ENCODE results near the gene WIPF2. TPM values are rescaled to one million over a fixed set of nuclear protein-coding genes. Genes with fewer than 3 reads are reported as not detected.

WIPF2 gene
- total and polyA plus RNA-seq, 5 donors, result 8.2 to 14.6 (median 12.7) TPM

DNA sequence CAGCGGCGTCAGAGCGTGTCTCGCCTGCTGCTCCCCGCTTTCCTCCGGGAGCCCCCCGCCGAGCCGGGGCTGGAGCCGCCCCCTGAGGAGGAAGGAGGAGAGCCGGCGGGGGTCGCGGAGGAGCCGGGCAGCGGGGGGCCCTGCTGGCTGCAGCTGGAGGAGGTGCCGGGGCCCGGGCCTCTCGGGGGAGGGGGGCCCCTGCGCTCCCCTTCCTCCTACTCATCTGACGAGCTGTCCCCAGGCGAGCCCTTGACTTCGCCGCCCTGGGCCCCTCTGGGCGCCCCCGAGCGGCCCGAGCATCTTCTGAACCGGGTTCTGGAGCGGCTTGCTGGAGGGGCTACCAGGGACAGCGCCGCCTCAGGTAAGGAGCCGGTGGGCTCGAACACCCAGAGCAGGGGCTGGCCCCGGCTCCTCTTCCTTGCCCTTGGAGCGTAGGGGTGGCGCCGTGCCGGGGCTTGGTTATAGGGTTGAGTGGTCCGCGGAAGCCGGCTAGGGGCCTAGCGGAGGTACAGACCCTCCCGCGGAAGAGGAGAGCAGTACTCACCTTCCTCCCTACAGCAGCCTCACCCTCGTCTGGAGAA, 41.0 kb upstream of the WIPF2 start:
- ATAC-seq (peak; percentile 6 to 8), DNase-seq (peak in 2 of 3 donors; percentile 61 to 67)
- Histone ChIP-seq H3K9me3 (ENCODE audit: control insufficient read depth, low read length) (no peaks in the 10 kb centered on the region), H3K27ac (ENCODE audit: low read length) (no peak overlapping the region), H3K4me3 (ENCODE audit: low read length) (peak overlapping the region; percentile 56), H3K4me1 (ENCODE audit: control insufficient read depth, insufficient read depth, low read length) (no peaks in the 10 kb centered on the region), H3K27me3 (ENCODE audit: control insufficient read depth, insufficient read depth) (no peaks in the 10 kb centered on the region)
- WGBS, result 53% methylated on average over 46 of the region's 46 CpGs
- intact Hi-C loops (cut with DNase I), result no loop called here

DNA sequence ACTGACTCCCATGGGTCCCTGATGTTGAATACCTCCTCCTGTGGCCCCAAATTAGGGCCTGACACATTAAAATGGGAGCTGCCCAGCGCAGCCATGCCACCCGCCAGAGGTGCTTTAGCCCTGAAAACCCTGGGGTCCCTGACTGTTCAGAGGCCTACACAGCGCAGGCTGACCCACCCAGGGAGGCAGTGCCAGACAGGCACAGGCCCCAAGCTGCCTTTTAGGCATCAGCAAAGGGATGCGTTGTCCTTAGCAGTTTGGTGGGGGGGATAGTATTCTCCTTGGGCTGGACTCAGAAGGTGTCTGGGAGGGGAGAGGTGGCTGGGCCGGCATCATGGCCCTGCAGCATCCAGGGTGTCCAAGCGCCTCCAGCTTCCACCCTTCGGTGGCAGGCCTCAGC, 40.4 kb upstream of the WIPF2 start:
- intact Hi-C loops (cut with DNase I), result no loop called here
- H3K27me3 ChIP-seq (ENCODE audit: control insufficient read depth, insufficient read depth), result no peaks in the 10 kb centered on the region
- H3K27ac ChIP-seq (ENCODE audit: low read length), result no peak overlapping the region
- ATAC-seq (no peak), DNase-seq (no peak)
- H3K4me3 ChIP-seq (ENCODE audit: low read length), result no peak overlapping the region
- H3K4me1 ChIP-seq (ENCODE audit: control insufficient read depth, insufficient read depth, low read length), result no peaks in the 10 kb centered on the region
- H3K9me3 ChIP-seq (ENCODE audit: control insufficient read depth, low read length), result no peaks in the 10 kb centered on the region
- WGBS, result 95% methylated on average over 7 of the region's 7 CpGs

DNA sequence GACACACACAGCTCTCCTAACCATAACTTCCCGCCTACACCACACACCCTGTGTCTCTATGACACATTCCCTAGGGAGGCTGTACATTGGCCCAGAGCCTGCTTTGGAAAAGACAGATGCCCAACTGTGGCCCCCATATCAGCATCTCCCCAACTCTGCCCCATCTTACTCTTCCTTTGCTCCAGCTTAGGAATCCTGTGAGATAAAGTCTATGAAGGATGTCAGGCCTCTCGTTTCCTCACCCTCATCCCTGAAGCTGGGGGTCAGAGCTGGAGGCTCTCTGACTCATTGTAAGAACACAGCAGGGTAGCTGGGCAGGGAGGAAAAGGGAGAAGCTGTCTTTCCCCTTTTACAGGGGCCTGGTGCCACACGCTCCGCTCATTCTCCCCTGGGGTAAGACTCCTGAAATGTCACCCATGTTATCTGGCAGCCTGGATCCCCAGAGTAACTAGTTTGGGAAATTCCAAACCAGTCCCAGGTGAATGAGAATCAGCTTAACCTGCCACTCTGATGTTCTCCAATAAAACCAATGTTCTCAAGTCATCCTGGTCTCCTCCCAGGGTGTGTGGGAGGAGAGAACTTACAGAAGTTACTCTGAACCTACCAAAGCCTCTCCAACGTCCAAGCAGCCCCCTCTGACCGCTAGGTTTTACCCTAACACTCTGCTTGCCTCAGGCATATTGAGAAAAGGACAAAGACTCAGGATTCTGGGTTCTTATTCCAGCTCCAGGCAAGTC, 39.0 kb upstream of the WIPF2 start:
- Histone ChIP-seq H3K4me3 (ENCODE audit: low read length) (no peak overlapping the region), H3K27me3 (ENCODE audit: control insufficient read depth, insufficient read depth) (no peaks in the 10 kb centered on the region), H3K4me1 (ENCODE audit: control insufficient read depth, insufficient read depth, low read length) (no peaks in the 10 kb centered on the region), H3K27ac (ENCODE audit: low read length) (no peak overlapping the region), H3K9me3 (ENCODE audit: control insufficient read depth, low read length) (no peaks in the 10 kb centered on the region)
- 79% methylated on average over 6 of the region's 6 CpGs for WGBS
- no peak for DNase-seq
- intact Hi-C loops (cut with DNase I), result no loop called here
- no peak for ATAC-seq

- Histone ChIP-seq H3K4me3 (ENCODE audit: low read length) (no peak overlapping the region), H3K27ac (ENCODE audit: low read length) (no peak overlapping the region), H3K9me3 (ENCODE audit: control insufficient read depth, low read length) (no peaks in the 10 kb centered on the region), H3K27me3 (ENCODE audit: control insufficient read depth, insufficient read depth) (no peaks in the 10 kb centered on the region), H3K4me1 (ENCODE audit: control insufficient read depth, insufficient read depth, low read length) (no peaks in the 10 kb centered on the region)
- 58% methylated on average over 5 of the region's 5 CpGs for WGBS
- ATAC-seq (peak in 1 of 2 donors; percentile 25), DNase-seq (no peak)
- intact Hi-C loops (cut with DNase I), result no loop called here
Measured at GRCh38 chr17:40180694-40181093, 38.4 kb upstream of the WIPF2 start.

DNA sequence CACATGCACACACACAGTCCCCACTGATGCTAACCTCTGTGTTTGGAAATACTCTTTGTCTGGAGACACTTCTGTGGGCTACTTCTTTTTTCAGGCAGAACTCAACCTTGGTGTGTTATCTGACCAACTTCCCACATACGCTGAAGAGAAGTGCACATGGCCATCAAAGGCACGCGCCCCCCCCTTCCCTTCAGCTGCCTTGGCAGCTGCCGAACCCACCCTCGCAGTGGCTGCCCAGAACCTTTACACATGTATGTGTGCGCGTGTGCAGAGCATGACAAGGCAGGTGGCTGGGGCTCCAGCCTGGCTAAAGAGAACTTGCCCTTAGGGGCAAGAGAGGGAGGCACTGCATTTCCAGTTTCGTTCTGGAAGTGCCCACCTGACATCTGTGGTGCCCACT, 37.9 kb upstream of the WIPF2 start:
- no peak for DNase-seq
- Histone ChIP-seq H3K27me3 (ENCODE audit: control insufficient read depth, insufficient read depth) (no peaks in the 10 kb centered on the region), H3K9me3 (ENCODE audit: control insufficient read depth, low read length) (no peaks in the 10 kb centered on the region), H3K27ac (ENCODE audit: low read length) (no peak overlapping the region), H3K4me3 (ENCODE audit: low read length) (no peak overlapping the region), H3K4me1 (ENCODE audit: control insufficient read depth, insufficient read depth, low read length) (no peaks in the 10 kb centered on the region)
- intact Hi-C loops (cut with DNase I), result no loop called here
- 69% methylated on average over 8 of the region's 8 CpGs for WGBS
- ATAC-seq, result no peak

GRCh38 chr17:40182606-40183005, 36.5 kb upstream of the WIPF2 start:
- WGBS, result 75% methylated on average over 6 of the region's 6 CpGs

DNA sequence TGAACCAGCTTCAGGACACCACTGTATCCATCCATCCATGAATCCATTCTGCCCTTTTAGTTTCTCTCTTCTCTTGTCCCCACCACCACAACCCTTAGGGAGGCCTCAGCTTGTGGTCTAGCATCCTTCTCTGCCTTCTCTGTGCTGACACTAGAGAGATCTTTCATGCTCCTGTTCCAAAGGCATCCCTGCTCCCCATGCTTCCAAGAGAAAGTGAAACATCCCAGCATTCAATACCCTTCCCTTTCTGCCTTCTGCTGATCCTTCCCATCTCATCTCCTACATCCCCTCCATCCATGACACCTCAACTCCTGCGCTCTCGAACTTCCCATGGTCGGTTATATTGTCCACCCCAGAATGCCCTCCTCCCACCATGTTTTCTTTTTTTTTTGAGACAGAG, 31.9 kb upstream of the WIPF2 start:
- intact Hi-C loops (cut with DNase I), result no loop called here
- H3K27ac ChIP-seq (ENCODE audit: low read length), result no peak overlapping the region
- WGBS, result 89% methylated on average over 3 of the region's 3 CpGs
- H3K4me1 ChIP-seq (ENCODE audit: control insufficient read depth, insufficient read depth, low read length), result no peaks in the 10 kb centered on the region
- no peak overlapping the region for H3K4me3 ChIP-seq (ENCODE audit: low read length)
- DNase-seq (no peak), ATAC-seq (no peak)
- H3K9me3 ChIP-seq (ENCODE audit: control insufficient read depth, low read length), result no peaks in the 10 kb centered on the region
- no peaks in the 10 kb centered on the region for H3K27me3 ChIP-seq (ENCODE audit: control insufficient read depth, insufficient read depth)

More at GRCh38 chr17:40182606-40183005, 36.5 kb upstream of the WIPF2 start:
- ATAC-seq (no peak), DNase-seq (no peak)
- intact Hi-C loops (cut with DNase I), result no loop called here
- H3K9me3 ChIP-seq (ENCODE audit: control insufficient read depth, low read length), result no peaks in the 10 kb centered on the region
- no peaks in the 10 kb centered on the region for H3K4me1 ChIP-seq (ENCODE audit: control insufficient read depth, insufficient read depth, low read length)
- no peak overlapping the region for H3K27ac ChIP-seq (ENCODE audit: low read length)
- no peak overlapping the region for H3K4me3 ChIP-seq (ENCODE audit: low read length)
- no peaks in the 10 kb centered on the region for H3K27me3 ChIP-seq (ENCODE audit: control insufficient read depth, insufficient read depth)

DNA sequence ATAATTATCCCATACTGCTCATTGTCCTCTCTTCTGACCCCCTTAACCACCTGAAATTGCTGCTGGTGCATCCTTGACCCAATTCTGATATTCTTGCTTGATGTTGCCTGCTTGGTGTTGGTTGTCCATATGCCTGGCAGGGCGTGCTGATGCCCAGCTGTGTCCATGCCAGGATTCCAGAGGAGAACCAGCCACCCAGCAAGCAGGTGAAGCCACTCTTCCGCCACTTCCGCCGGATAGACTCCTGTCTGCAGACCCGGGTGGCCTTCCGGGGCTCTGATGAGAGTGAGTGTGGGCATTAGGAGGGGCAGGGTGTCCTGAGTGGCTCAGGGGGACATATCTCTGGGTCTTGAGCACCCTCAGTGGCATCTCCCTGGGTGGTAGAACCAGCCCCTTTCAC, 30.4 kb upstream of the WIPF2 start:
- no peaks in the 10 kb centered on the region for H3K9me3 ChIP-seq (ENCODE audit: control insufficient read depth, low read length)
- no peaks in the 10 kb centered on the region for H3K27me3 ChIP-seq (ENCODE audit: control insufficient read depth, insufficient read depth)
- 94% methylated on average over 6 of the region's 6 CpGs for WGBS
- intact Hi-C loops (cut with DNase I), result no loop called here
- ATAC-seq (no peak), DNase-seq (no peak)
- H3K4me1 ChIP-seq (ENCODE audit: control insufficient read depth, insufficient read depth, low read length), result no peaks in the 10 kb centered on the region
- no peak overlapping the region for H3K4me3 ChIP-seq (ENCODE audit: low read length)
- no peak overlapping the region for H3K27ac ChIP-seq (ENCODE audit: low read length)

DNA sequence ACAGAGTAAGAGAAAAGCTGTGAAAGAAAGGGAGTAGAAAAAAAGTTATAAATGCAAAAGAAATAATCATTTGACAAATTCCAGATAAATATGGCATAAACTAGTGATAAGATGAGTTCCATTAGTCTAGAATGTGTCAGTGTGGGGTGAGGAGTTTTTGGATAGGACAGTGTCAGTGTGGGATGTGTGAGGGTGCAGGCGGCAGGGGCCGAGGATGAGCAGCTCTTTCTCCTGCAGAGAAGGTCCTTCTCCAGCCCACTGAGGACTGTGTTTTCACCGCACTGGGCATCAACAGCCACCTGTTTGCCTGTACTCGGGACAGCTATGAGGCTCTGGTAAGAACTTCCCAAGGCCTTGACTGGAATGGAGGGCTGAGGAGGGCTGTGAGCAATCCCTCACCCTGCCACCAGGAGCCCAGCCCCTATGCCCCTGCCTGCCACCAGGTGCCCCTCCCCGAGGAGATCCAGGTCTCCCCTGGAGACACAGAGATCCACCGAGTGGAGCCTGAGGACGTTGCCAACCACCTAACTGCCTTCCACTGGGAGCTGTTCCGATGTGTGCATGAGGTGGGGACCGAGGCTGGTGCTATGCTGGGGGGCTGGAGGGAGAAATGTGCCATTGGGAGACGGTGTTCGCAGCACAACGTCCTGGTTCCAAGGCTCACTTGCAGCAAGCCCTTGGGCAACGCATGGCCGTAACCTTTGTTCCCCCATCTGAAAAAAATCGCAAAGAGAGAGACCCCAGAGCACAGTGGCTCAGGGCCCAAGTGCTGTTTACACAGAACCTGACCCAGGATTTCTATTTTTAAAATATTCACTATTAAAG, 28.7 kb upstream of the WIPF2 start:
- ATAC-seq (peak in 1 of 2 donors; percentile 6), DNase-seq (no peak)
- Histone ChIP-seq H3K4me3 (ENCODE audit: low read length) (no peak overlapping the region), H3K9me3 (ENCODE audit: control insufficient read depth, low read length) (no peaks in the 10 kb centered on the region), H3K27ac (ENCODE audit: low read length) (no peak overlapping the region), H3K27me3 (ENCODE audit: control insufficient read depth, insufficient read depth) (no peaks in the 10 kb centered on the region), H3K4me1 (ENCODE audit: control insufficient read depth, insufficient read depth, low read length) (no peaks in the 10 kb centered on the region)
- WGBS, result 74% methylated on average over 15 of the region's 15 CpGs
- intact Hi-C loops (cut with DNase I), result loop anchor here in 2 of 4 donors (10.0 kb wide), 1 partner anchor 176 kb away; the partner anchor contains the start of gene CSF3 (in 2 of the 2)

DNA sequence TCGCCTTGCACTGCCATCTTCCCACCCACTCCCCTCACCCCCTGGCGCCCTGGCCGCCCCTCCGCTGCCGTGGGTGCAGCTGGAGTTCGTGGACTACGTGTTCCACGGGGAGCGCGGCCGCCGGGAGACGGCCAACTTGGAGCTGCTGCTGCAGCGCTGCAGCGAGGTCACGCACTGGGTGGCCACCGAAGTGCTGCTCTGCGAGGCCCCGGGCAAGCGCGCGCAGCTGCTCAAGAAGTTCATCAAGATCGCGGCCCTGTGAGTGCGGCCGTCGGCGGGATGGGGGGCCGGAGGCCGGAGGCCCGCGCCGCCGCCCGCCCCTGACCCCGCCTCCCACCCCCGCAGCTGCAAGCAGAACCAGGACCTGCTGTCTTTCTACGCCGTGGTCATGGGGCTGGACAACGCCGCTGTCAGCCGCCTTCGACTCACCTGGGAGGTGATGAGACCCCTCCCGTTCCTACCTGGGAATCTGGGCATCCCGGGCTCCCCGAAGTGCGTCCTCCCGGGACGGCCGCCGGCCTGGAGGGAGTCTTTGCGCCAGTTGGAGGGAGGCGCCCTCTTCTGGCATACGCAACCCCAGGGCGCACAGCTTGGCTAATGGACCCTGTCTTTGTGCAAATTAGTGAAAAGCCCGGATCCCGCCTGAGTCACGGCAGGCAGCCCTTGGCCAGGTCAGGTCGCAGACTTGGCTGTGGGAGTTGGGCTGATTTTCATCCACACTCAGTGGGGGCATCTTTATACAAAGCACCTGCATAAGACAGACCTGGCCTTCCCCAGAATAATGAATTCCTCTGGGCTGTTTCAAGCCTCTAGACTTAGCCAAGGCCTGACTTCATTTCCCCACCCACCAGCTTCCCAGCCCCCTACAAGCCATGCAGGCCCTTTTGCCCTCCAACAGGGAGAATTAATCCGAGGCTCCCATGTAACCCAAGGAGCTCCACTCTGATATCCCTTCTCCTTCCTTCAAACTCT, 27.6 kb upstream of the WIPF2 start:
- WGBS, result 1% methylated on average over 60 of the region's 60 CpGs
- peak; percentile 85 to 86 for ATAC-seq
- Histone ChIP-seq H3K4me3 (ENCODE audit: low read length) (peak overlapping the region; percentile 39), H3K4me1 (ENCODE audit: control insufficient read depth, insufficient read depth, low read length) (no peaks in the 10 kb centered on the region), H3K27me3 (ENCODE audit: control insufficient read depth, insufficient read depth) (no peaks in the 10 kb centered on the region), H3K27ac (ENCODE audit: low read length) (no peak overlapping the region), H3K9me3 (ENCODE audit: control insufficient read depth, low read length) (no peaks in the 10 kb centered on the region)
- DNase-seq, result peak; percentile 76 to 92 (median 90)
- intact Hi-C loops (cut with DNase I), result loop anchor here in 2 of 4 donors (10.0 kb wide), 1 partner anchor 177 kb away; the partner anchor contains the start of gene CSF3 (in 2 of the 2)
